Spinal cord (tissue), 10 donors: Measurements from ENCODE around the gene CAMK2D. TPM values are rescaled to one million over a fixed set of nuclear protein-coding genes. Genes with fewer than 3 reads are reported as not detected.
A peak's percentile ranks its signal among the peaks of the same experiment; 100 is the strongest.

ENCODE experiments used
- DNase-seq, 6 donors: peaks; one replicate each; pipeline versions ENCODE4 v3.0.0 to v3.0.0-alpha.2; 2013 to 2015; ENCODE audit warnings: low spot score in 6 of 6, low read depth in 4 of 6
- H3K27ac ChIP-seq: one replicate; pipeline ENCODE4 v1.5.1; 2013; ENCODE audit warnings: low read depth, low read length, control low read depth
- H3K27me3 ChIP-seq: one replicate; pipeline ENCODE4 v1.6.1; 2013; ENCODE audit warnings: low read length; ENCODE audit not compliant: control insufficient read depth, insufficient read depth
- H3K36me3 ChIP-seq: one replicate; pipeline ENCODE4 v1.6.1; 2013; ENCODE audit warnings: low read length; ENCODE audit not compliant: control insufficient read depth, insufficient read depth
- H3K4me1 ChIP-seq: one replicate; pipeline ENCODE4 v1.6.1; 2013; ENCODE audit warnings: low read length; ENCODE audit not compliant: control insufficient read depth, insufficient read depth
- H3K4me3 ChIP-seq: one replicate; pipeline ENCODE4 v1.5.1; 2013; ENCODE audit warnings: low read depth, low read length, control low read depth
- H3K9me3 ChIP-seq: one replicate; pipeline ENCODE4 v1.6.1; 2013; ENCODE audit warnings: low read length; ENCODE audit not compliant: control insufficient read depth, insufficient read depth
- WGBS: methylation state at CpG from one replicate; pipeline ENCODE4 v1.1.5; 2013; ENCODE audit warnings: missing lambda C conversion rate; ENCODE audit not compliant: insufficient coverage; 5-methylcytosine and 5-hydroxymethylcytosine counted together
- polyA plus RNA-seq, 2 donors: library from polyadenylated mRNA; unstranded; fragments of 120-200 nt; gene quantifications; one replicate each; pipeline ENCODE4 v1.2.1, GENCODE V29; 2013; ENCODE audit not compliant: insufficient read length in 2 of 2
- total RNA-seq, 2 donors: library from RNA; depleted of rRNA in 1 of 2; stranded (reverse); fragments of 120-200 nt in 1 of 2; fragments of >200 nt in 1 of 2; gene quantifications; one replicate each; pipeline versions ENCODE4 v1.2.3 to v1.2.4, GENCODE V29; 2013 to 2014
- donor health status: healthy.

Gene CAMK2D
- total and polyA plus RNA-seq, 4 donors, result 64.4 to 154 (median 95.0) TPM

DNA sequence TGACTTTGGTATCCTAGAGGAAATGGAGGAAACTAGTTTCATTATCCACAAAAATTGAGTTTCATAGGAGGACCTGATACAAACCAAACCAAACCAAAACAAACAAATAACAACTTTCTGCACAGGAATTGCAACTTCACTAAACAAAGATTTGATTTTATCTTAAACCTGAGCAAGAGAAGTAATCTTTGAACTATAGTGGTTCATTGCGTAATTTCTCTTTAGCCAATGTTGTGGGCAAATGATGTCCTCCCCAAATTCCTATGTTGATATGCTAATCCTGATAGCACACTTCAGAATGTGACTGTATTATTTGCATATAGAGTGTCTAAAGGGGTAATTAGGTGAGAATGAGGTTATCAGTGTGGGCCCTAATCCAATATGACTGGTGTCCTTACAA is 102.4 kb downstream of the CAMK2D start:
- WGBS, result no CpG with 5 or more reads among the region's 1 CpG
- Histone ChIP-seq H3K4me3 (no peak overlapping the region), H3K27ac (no peak overlapping the region), H3K4me1 (no peaks in the 10 kb centered on the region), H3K27me3 (no peaks in the 10 kb centered on the region), H3K9me3 (no peaks in the 10 kb centered on the region), H3K36me3 (no peaks in the 10 kb centered on the region)
- no peak for DNase-seq

DNA sequence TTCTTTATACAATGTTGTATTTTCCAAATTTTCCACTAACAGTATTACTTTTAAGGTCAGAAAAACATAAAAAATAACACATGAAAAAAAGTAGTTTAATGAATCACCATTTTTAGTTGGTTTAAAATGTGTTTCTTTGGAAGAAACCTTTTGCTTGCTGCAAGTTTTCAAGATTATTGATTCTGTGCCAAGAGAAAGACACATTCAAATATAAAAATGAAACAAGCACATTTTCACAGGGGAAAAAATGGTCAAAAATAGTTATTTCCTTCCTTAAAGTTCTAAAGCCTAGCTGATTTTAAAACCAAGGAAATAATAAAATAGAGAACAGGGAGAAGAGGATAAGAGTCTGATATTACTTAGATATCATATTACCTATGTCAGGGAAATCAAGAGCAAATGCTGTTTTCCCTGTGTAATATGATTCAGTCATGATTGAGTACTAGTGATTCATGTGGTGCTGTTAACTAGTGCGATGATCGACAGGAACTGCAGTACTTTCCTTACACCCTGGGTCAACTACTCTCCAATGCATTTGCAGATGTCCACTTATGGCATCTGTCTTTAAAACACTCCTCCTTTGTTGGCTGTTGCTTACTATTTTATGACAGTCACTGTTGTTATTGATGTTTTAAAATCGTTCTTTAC is 103.8 kb downstream of the CAMK2D start:
- Histone ChIP-seq H3K4me1 (no peaks in the 10 kb centered on the region), H3K9me3 (no peaks in the 10 kb centered on the region), H3K4me3 (no peak overlapping the region), H3K36me3 (no peaks in the 10 kb centered on the region), H3K27ac (no peak overlapping the region), H3K27me3 (no peaks in the 10 kb centered on the region)
- no CpG with 5 or more reads among the region's 3 CpGs for WGBS
- no peak for DNase-seq

DNA sequence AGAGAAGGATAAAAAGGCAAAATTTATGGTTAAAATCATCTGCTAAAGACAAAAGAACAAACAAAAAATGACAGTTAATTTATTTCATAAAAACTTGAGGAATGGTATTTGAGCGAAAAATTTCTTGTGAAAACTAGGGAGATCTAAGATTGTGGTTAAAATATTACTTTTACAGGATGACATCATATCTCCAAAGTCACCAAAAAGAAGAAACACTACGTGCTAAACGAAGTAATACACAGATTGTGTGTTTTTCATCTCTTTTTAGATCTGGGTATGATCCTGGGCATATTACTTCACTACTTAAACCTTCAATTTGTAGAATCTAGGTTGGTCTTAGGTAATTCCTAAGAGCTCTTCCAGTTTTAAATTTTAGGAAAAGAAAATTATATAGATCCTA is 107.7 kb downstream of the CAMK2D start:
- DNase-seq, result no peak
- no peaks in the 10 kb centered on the region for H3K9me3 ChIP-seq
- no peaks in the 10 kb centered on the region for H3K4me1 ChIP-seq
- no peak overlapping the region for H3K27ac ChIP-seq
- no peaks in the 10 kb centered on the region for H3K27me3 ChIP-seq
- no peaks in the 10 kb centered on the region for H3K36me3 ChIP-seq
- no CpG with 5 or more reads among the region's 3 CpGs for WGBS
- no peak overlapping the region for H3K4me3 ChIP-seq

- no CpG with 5 or more reads among the region's 2 CpGs for WGBS
- Histone ChIP-seq H3K4me1 (no peaks in the 10 kb centered on the region), H3K4me3 (no peak overlapping the region), H3K36me3 (no peaks in the 10 kb centered on the region), H3K9me3 (no peaks in the 10 kb centered on the region), H3K27me3 (no peaks in the 10 kb centered on the region), H3K27ac (no peak overlapping the region)
- no peak for DNase-seq
These were observed 115.1 kb downstream of the CAMK2D start for GRCh38 chr4:113646442-113646822.

DNA sequence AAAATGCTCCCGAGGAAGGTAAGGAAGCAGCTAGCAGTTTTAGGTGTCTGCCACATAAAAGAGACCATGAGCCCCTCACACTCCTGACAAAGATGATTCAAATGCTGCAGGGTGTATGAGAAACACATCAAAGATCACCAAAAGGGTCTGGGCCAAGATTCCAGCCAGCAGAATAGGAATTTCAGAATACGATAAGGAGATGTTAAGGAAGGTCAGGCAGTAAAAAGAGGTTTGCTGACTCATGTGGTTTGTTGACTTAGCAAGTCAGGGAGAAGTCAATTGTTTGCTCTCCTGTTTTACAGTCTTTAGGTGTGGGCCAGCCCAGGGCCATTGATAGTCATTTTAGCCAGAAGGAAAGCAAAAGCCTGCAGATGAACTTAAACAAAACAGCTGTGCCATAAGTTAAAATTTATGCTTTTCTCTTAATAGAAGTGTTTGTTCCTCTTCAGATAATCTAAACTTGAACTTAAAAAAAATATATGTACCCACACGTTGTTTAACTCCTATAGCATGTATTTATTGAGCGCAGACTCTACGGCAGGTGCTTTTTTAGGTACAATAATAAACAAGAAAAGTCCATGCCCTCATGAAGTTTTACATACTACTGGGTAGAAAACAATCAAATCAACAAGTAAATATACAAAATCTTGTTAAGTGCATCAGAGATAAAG is 115.6 kb downstream of the CAMK2D start:
- WGBS, result 63% methylated on average over 1 of the region's 5 CpGs
- no peaks in the 10 kb centered on the region for H3K9me3 ChIP-seq
- DNase-seq, result no peak
- no peak overlapping the region for H3K4me3 ChIP-seq
- H3K4me1 ChIP-seq, result no peaks in the 10 kb centered on the region
- H3K27me3 ChIP-seq, result no peaks in the 10 kb centered on the region
- H3K27ac ChIP-seq, result no peak overlapping the region
- no peaks in the 10 kb centered on the region for H3K36me3 ChIP-seq

- DNase-seq, result no peak
- H3K4me3 ChIP-seq, result no peak overlapping the region
- no peaks in the 10 kb centered on the region for H3K27me3 ChIP-seq
- no peaks in the 10 kb centered on the region for H3K4me1 ChIP-seq
- no peaks in the 10 kb centered on the region for H3K36me3 ChIP-seq
- WGBS, result no CpG with 5 or more reads among the region's 1 CpG
- H3K27ac ChIP-seq, result no peak overlapping the region
- H3K9me3 ChIP-seq, result no peaks in the 10 kb centered on the region
These were observed 116.2 kb downstream of the CAMK2D start for GRCh38 chr4:113645288-113645687.

DNA sequence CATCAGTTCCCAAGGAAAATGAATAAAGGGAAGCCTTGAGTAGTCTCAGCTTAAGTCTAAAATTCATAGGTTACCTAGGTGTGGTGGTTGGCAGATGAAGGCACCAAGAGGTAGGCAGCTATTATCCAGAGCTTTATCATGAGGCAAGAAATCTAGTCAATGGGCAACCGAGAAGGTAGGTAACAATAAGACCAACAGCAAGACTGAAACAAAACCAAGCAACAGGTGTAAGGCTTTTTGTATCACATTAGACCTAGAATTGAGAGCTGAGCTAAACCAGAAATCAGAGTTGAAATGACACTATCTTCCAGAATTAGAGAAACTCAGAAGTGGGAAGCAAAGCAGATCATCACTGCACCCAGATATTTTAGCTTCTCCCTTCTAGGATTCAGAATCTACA is 117.1 kb downstream of the CAMK2D start:
- no peak for DNase-seq
- WGBS, result 100% methylated on average over 1 of the region's 1 CpG
- H3K4me1 ChIP-seq, result no peaks in the 10 kb centered on the region
- H3K9me3 ChIP-seq, result no peaks in the 10 kb centered on the region
- no peak overlapping the region for H3K4me3 ChIP-seq
- H3K27ac ChIP-seq, result no peak overlapping the region
- no peaks in the 10 kb centered on the region for H3K27me3 ChIP-seq
- no peaks in the 10 kb centered on the region for H3K36me3 ChIP-seq

- WGBS, result no CpG with 5 or more reads among the region's 4 CpGs
- H3K4me3 ChIP-seq, result no peak overlapping the region
- H3K4me1 ChIP-seq, result peaks cover 3% of the 10 kb centered on the region
- no peak overlapping the region for H3K27ac ChIP-seq
- no peaks in the 10 kb centered on the region for H3K36me3 ChIP-seq
- no peaks in the 10 kb centered on the region for H3K9me3 ChIP-seq
- no peaks in the 10 kb centered on the region for H3K27me3 ChIP-seq
- DNase-seq, result no peak
These were observed 118.0 kb downstream of the CAMK2D start for GRCh38 chr4:113643505-113643904.

GRCh38 chr4:113641025-113641431 is 120.5 kb downstream of the CAMK2D start:
- Histone ChIP-seq H3K27ac (no peak overlapping the region), H3K4me1 (peaks cover 3% of the 10 kb centered on the region), H3K9me3 (no peaks in the 10 kb centered on the region), H3K36me3 (no peaks in the 10 kb centered on the region), H3K4me3 (no peak overlapping the region), H3K27me3 (no peaks in the 10 kb centered on the region)
- no CpG with 5 or more reads among the region's 1 CpG for WGBS
- DNase-seq, result no peak

- Histone ChIP-seq H3K27ac (peak overlapping the region; percentile 40), H3K27me3 (no peaks in the 10 kb centered on the region), H3K36me3 (no peaks in the 10 kb centered on the region), H3K4me1 (peaks cover 3% of the 10 kb centered on the region), H3K9me3 (no peaks in the 10 kb centered on the region), H3K4me3 (no peak overlapping the region)
- peak in 4 of 6 donors; percentile 13 to 57 (median 37) for DNase-seq
- WGBS, result 56% methylated on average over 1 of the region's 2 CpGs
These were observed 122.2 kb downstream of the CAMK2D start for GRCh38 chr4:113639326-113639725.
